Large intestine (tissue), 3 donors: ENCODE results near the gene SPDYE4. TPM values are rescaled to one million over a fixed set of nuclear protein-coding genes. Genes with fewer than 3 reads are reported as not detected.

Experiments used
- DNase-seq, 2 donors: peaks; one replicate each; pipeline versions ENCODE4 v3.0.0 to v3.0.0-alpha.2; 2013
- H3K27ac ChIP-seq: one replicate; pipeline ENCODE4 v1.5.1; 2013; ENCODE audit warnings: low read length
- H3K27me3 ChIP-seq: 2 replicates; pipeline ENCODE4 v1.6.1; 2013; ENCODE audit warnings: low read length; ENCODE audit not compliant: control insufficient read depth, insufficient read depth
- H3K36me3 ChIP-seq: 2 replicates; pipeline ENCODE4 v1.6.1; 2013; ENCODE audit warnings: low read length; ENCODE audit not compliant: control insufficient read depth, insufficient read depth
- H3K4me1 ChIP-seq: one replicate; pipeline ENCODE4 v1.6.1; 2013; ENCODE audit warnings: low read length; ENCODE audit not compliant: control insufficient read depth, insufficient read depth
- H3K4me3 ChIP-seq: one replicate; pipeline ENCODE4 v1.5.1; 2013; ENCODE audit warnings: low read length
- H3K9me3 ChIP-seq: one replicate; pipeline ENCODE4 v1.6.1; 2013; ENCODE audit warnings: mild to moderate bottlenecking, low read depth, low read length, moderate library complexity; ENCODE audit not compliant: control insufficient read depth
- WGBS: methylation state at CpG from one replicate; pipeline ENCODE4 v1.1.5; 2013; ENCODE audit warnings: low lambda C conversion rate; ENCODE audit not compliant: insufficient coverage; 5-methylcytosine and 5-hydroxymethylcytosine counted together
- polyA plus RNA-seq: library from polyadenylated mRNA; unstranded; fragments of 120-200 nt; gene quantifications from one replicate; pipeline ENCODE4 v1.2.1, GENCODE V29; 2013

Gene SPDYE4
- polyA plus RNA-seq, 1 donor = 0.06 TPM

DNA sequence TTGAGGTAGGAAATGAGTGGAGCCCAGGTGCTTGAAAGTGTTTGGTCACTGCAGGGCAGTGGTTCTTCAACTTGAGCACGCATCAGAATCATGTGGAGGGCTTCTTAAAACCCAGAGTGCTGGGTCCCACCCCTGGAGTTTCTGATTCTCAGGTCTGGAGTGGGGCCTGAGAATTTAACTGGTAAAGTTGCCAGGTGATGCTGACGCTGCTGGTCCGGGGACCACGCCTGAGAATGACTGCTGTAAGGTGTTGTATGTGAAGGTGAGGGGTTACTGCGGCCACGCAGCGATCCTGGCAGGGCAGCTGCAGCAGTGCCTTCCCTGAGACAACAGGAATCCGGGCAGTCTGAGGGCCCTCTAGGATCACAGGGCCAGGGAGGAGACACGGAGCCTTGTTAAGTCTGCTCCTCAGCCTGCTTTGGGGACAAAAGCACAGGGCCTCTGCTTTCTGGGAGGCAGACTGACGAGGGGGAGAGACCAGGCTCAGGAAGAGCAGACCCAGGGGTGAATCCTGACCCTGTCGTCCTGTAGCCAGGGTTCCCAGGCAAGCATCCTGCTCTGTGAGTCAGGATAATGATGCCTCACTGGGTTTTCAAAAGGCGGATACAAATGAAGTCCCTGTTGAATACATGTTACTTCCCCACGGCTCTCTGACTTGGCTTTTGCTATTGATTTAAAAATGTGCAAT, 30.0 kb downstream of the SPDYE4 start:
- 33% methylated on average over 1 of the region's 13 CpGs for WGBS
- Histone ChIP-seq H3K27me3 (no peaks in the 10 kb centered on the region), H3K36me3 (no peaks in the 10 kb centered on the region), H3K4me3 (no peak overlapping the region), H3K9me3 (no peaks in the 10 kb centered on the region), H3K27ac (no peak overlapping the region), H3K4me1 (peaks cover 19% of the 10 kb centered on the region)
- no peak for DNase-seq

DNA sequence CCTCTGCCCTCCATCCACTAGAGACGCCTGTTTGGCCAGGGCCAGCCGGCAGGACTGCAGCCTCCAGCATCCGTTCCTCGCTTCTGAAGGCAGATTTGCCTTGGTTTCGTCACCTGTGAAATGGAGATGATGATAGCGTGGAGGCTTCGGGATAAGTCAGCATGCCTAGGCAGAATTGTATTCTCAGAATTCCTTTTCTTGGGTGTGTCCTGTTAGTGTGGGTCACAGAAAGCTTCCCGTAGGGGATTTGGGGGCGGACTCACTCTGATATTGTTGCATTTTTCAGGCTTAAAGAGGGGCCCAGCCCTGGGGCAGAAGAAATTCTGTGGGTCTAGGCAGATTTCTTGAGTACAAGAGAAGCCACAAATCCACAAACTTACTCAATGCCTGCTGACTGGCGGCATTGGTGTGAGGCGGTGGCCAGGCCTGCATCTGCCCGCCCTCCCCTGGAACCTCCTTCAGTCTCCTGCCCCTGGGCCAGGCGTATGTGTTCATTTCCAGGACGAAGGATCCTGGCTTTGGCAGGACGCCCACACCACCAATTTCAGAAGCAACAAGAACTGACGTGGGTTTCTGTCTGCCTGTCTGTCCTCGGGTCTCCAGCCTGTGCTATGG, 31.3 kb downstream of the SPDYE4 start:
- WGBS = 100% methylated on average over 1 of the region's 17 CpGs
- no peak overlapping the region for H3K4me3 ChIP-seq
- peaks cover 20% of the 10 kb centered on the region for H3K4me1 ChIP-seq
- H3K27me3 ChIP-seq = no peaks in the 10 kb centered on the region
- H3K36me3 ChIP-seq = no peaks in the 10 kb centered on the region
- H3K9me3 ChIP-seq = no peaks in the 10 kb centered on the region
- DNase-seq = no peak
- H3K27ac ChIP-seq = no peak overlapping the region

DNA sequence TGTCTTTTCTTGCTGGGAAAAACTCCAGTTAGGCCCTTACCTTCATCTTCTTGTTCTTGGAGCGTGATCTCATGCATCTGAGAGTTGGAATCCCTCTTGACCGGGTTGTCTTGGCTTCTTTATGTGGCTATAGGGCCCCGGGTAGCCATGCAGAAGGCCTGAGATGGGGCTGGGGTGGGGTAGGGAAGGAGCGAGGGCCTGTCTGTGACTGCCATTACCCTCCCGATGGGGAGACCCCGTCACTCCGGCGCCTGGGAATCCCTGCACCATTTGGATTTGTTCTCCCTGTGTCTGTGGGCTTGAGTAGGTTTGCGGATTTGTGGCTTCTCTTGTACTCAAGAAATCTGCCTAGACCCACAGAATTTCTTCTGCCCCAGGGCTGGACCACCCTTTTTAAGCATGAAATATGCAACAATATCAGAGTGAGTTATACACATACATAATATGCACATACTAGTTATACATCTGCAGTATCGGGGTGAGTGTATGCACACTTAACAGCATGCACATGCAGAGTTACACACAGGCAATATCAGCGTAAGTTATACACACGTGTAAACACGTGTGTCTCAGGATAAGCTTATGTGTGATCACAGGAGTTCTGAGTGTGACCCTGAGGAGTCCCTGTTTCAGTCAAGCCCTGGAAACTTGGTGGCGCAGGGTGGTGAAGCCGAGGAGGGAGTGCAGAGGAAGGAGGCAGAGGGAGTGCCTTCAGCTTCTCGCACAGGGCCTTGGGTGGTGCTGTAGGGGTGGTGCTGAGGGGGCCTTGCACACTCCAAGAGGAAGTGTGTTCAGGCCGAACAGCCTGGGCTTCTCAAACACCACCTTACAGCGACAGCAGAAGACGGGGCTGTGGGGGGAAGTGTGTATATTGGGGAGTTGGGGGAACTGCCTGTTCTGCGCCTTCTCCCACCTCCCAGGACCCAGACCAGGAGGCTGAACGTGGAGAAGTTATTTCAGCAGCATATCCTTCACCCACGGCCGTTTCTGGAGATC, 32.2 kb downstream of the SPDYE4 start:
- Histone ChIP-seq H3K36me3 (no peaks in the 10 kb centered on the region), H3K4me1 (peaks cover 26% of the 10 kb centered on the region), H3K4me3 (no peak overlapping the region), H3K27ac (no peak overlapping the region), H3K9me3 (no peaks in the 10 kb centered on the region), H3K27me3 (no peaks in the 10 kb centered on the region)
- DNase-seq = no peak
- WGBS = no CpG with 5 or more reads among the region's 23 CpGs

DNA sequence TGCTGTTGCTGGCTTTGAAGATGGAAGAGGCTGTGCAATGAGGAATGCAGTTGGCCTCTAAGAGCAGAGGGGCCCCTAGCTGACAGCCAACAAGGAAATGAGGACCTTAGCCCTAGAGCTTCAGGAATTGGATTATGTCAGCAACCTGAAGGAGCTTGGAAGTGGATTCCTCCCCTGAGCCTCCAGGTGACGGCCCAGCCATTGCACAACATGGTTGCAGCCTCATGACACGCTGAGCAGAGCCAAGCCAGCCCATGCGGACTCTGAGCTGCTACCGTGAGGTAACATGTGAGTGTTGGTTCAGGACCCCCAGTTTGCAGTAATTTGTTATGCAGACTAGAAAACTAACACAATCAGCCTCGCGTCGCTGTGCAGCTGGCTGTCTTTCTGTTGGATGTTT, 33.9 kb downstream of the SPDYE4 start:
- no peaks in the 10 kb centered on the region for H3K9me3 ChIP-seq
- no CpG with 5 or more reads among the region's 7 CpGs for WGBS
- no peaks in the 10 kb centered on the region for H3K27me3 ChIP-seq
- no peaks in the 10 kb centered on the region for H3K36me3 ChIP-seq
- H3K4me3 ChIP-seq = no peak overlapping the region
- peaks cover 31% of the 10 kb centered on the region for H3K4me1 ChIP-seq
- H3K27ac ChIP-seq = peak overlapping the region; percentile 91
- DNase-seq = peak; percentile 95 to 98

DNA sequence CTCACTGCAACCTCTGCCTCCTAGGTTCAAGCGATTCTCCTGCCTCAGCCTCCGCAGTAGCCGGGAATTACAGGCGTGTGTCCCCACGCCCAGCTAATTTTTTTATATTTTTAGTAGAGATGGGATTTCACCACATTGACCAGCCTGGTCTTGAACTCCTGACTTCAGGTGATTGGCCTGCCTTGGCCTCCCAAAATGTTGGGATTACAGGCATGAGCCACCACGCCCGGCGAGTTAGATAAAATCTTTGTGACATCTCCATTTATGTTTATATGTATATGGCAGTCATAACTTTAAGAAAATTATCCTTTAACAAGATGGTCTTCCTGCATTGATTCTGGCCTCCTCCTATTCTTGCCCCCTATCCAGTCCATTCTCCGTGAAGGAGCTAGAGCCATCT, 37.8 kb downstream of the SPDYE4 start:
- DNase-seq = no peak
- Histone ChIP-seq H3K27me3 (no peaks in the 10 kb centered on the region), H3K9me3 (no peaks in the 10 kb centered on the region), H3K36me3 (no peaks in the 10 kb centered on the region), H3K4me1 (peaks cover 27% of the 10 kb centered on the region), H3K27ac (peak overlapping the region; percentile 59), H3K4me3 (no peak overlapping the region)
- WGBS = 60% methylated on average over 1 of the region's 9 CpGs

DNA sequence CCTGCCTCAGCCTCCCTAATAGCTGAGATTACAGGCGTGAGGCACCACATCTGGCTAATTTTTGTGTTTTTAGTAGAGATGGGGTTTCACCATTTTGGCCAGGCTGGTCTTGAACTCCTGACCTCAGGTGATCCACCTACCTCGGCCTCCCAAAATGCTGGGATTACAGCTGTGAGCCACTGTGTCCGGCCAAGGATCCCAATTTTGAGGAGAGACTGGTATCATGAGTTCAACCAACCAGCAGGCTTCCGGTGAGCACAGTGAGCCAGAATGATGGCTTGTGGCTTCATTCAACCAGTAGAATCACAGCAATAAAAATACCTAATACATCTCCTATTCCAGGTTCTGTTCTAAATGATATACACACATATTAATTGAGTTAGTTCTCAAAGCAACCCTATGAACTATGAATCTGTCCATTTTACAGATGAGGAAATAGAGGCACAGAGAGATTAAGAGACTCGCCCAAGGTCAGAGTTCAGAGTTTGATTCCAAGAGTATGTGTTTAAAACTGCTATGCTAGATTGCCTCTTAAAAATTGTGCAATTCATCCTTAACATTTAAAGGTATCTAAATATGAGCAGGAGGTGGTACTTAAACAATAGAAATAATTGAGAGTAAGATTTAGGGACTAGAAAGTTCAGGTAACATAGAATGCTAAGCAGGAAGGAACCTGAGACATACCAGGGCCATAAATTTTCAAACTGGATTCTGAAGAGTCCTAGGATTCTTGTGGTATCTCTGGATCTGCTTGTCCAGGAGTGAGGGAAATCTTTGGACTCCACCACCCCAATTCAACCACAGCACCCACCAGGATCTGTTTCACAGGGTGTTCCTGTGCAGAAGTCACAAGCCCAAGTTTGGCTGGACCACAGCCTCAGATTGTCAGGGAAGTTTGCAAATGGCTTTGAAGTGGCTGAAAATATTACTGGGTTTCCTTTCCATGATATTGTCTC, 38.8 kb downstream of the SPDYE4 start:
- H3K27ac ChIP-seq = peak overlapping the region; percentile 59
- H3K36me3 ChIP-seq = no peaks in the 10 kb centered on the region
- peaks cover 17% of the 10 kb centered on the region for H3K4me1 ChIP-seq
- no peaks in the 10 kb centered on the region for H3K9me3 ChIP-seq
- 67% methylated on average over 1 of the region's 5 CpGs for WGBS
- DNase-seq = no peak
- H3K4me3 ChIP-seq = no peak overlapping the region
- H3K27me3 ChIP-seq = no peaks in the 10 kb centered on the region

DNA sequence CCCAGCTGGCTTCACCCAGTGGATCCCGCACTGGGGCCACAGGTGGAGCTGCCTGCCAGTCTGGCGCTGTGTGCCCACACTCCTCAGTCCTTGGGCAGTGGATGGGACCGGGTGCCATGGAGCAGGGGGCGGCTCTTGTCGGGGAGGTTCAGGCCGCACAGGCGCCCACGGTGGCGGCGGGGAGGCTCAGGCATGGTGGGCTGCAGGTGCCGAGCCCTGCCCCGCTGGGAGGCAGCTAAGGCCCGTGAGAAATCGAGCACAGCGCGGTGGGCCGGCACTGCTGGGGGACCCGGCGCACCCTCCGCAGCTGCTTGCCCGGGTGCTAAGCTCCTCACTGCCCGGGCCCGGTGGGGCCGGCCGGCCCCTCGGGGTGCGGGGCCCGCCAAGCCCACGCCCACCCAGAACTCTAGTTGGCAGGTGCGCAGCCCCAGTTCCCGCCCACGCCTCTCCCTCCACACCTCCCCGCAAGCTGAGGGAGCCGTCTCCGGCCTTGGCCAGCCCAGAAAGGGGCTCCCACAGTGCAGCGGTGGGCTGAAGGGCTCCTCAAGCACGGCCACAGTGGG, 40.3 kb downstream of the SPDYE4 start:
- WGBS = no CpG with 5 or more reads among the region's 37 CpGs
- no peaks in the 10 kb centered on the region for H3K9me3 ChIP-seq
- no peaks in the 10 kb centered on the region for H3K36me3 ChIP-seq
- H3K27me3 ChIP-seq = no peaks in the 10 kb centered on the region
- H3K4me1 ChIP-seq = peaks cover 12% of the 10 kb centered on the region
- H3K4me3 ChIP-seq = no peak overlapping the region
- DNase-seq = no peak
- no peak overlapping the region for H3K27ac ChIP-seq

DNA sequence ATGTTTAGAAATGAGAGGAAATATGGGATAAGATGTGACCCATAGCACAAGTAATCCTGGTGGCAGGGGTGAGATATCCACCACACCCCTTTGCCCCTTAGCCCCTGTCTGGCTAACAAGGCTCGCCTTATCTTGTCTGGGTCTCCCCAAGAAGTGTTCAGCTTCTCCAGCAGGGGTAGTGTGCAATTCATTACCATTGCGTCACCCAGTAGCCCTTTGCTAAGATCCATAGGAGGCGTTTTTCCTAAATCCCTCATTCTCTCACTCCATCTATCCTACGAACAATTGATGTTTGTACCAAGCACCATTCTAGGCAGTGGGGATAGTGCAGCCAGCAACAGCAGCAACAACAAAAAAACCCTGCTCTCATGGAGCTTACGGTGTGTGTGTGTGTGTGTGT, 44.5 kb downstream of the SPDYE4 start:
- DNase-seq = no peak
- Histone ChIP-seq H3K27ac (no peak overlapping the region), H3K4me3 (no peak overlapping the region), H3K4me1 (no peaks in the 10 kb centered on the region), H3K36me3 (no peaks in the 10 kb centered on the region), H3K9me3 (no peaks in the 10 kb centered on the region), H3K27me3 (no peaks in the 10 kb centered on the region)
- 100% methylated on average over 1 of the region's 5 CpGs for WGBS

DNA sequence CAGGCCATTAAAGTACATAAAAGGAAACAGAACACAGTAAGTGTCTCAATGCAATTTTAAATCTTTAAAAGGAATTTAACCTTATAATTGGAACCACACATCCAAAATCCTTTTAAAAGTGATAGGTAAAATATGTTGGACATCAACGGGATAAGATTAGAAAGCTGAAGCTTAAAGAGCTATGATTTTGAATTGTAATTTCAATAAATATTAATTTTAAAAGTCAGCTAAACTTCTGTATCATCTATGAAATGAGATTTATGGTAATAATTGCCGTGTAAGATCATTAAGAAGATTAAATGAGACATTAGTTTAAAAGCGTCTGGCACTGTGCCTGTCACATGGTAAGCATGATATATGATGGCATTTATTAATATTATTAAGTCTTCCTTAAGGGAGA, 45.0 kb downstream of the SPDYE4 start:
- WGBS = 74% methylated on average over 2 of the region's 3 CpGs
- Histone ChIP-seq H3K27me3 (no peaks in the 10 kb centered on the region), H3K4me3 (no peak overlapping the region), H3K36me3 (no peaks in the 10 kb centered on the region), H3K9me3 (no peaks in the 10 kb centered on the region), H3K4me1 (no peaks in the 10 kb centered on the region), H3K27ac (no peak overlapping the region)
- no peak for DNase-seq
